GM19463 (cell line): Measurements from ENCODE around the gene S1PR2.

Source experiments
- ATAC-seq: cut with Tn5 transposase; IDR thresholded peaks from one replicate; pipeline ENCODE4 v1.9.1; 2021; ENCODE audit warnings: mild to moderate bottlenecking, moderate library complexity; ENCODE audit not compliant: unreplicated experiment

The S1PR2 gene

GRCh38 chr19:10230861-10231611 is at the start of gene S1PR2:
Gene S1PR2 (minus strand): TSS chr19:10231331. CDS start chr19:10224905, 6,426 bp downstream.
- peak; percentile 39 for ATAC-seq

GRCh38 chr19:10279737-10280442 is 48.8 kb upstream of the S1PR2 start:
- ATAC-seq: no peak

GRCh38 chr19:10278935-10279334 is 47.8 kb upstream of the S1PR2 start:
- ATAC-seq: no peak

- ATAC-seq: no peak
These were observed 46.9 kb upstream of the S1PR2 start for GRCh38 chr19:10277795-10278589.

GRCh38 chr19:10274589-10274988 is 43.5 kb upstream of the S1PR2 start:
- no peak for ATAC-seq

GRCh38 chr19:10271543-10272086 is 40.5 kb upstream of the S1PR2 start:
- peak; percentile 25 for ATAC-seq

GRCh38 chr19:10270616-10271394 is 39.7 kb upstream of the S1PR2 start, which contains the start of gene ICAM1:
Gene ICAM1 (plus strand): TSS chr19:10271120. CDS start chr19:10271160, 40 bp downstream.
- ATAC-seq: peak; percentile 48

- ATAC-seq: peak; percentile 24
These were observed 39.1 kb upstream of the S1PR2 start for GRCh38 chr19:10270180-10270615.

GRCh38 chr19:10269333-10270179 is 38.4 kb upstream of the S1PR2 start:
- ATAC-seq: no peak

- no peak for ATAC-seq
These were observed 36.9 kb upstream of the S1PR2 start for GRCh38 chr19:10268071-10268470.

- no peak for ATAC-seq
These were observed 35.6 kb upstream of the S1PR2 start for GRCh38 chr19:10266706-10267105.

- ATAC-seq: no peak
These were observed 31.6 kb upstream of the S1PR2 start for GRCh38 chr19:10262771-10263170.

- no peak for ATAC-seq
These were observed 29.0 kb upstream of the S1PR2 start for GRCh38 chr19:10260141-10260584.

- no peak for ATAC-seq
These were observed 28.2 kb upstream of the S1PR2 start for GRCh38 chr19:10259162-10259905.

GRCh38 chr19:10258080-10258710 is 27.1 kb upstream of the S1PR2 start:
- no peak for ATAC-seq

- ATAC-seq: no peak
These were observed 26.0 kb upstream of the S1PR2 start for GRCh38 chr19:10256970-10257615.

GRCh38 chr19:10256551-10256950 is 25.4 kb upstream of the S1PR2 start:
- ATAC-seq: no peak

GRCh38 chr19:10255358-10255757 is 24.2 kb upstream of the S1PR2 start:
- ATAC-seq: no peak
